GM03348 (cell line): ENCODE measurements around the gene RTEL1.
A peak's percentile ranks its signal among the peaks of the same experiment; 100 is the strongest.
"Not testable (repeated sequence)": the region's sequence is repeated elsewhere in the genome, so short reads cannot be mapped to it uniquely, and the experiment has no call there.

Source experiments
- DNase-seq: peaks from one replicate; pipeline ENCODE4 v3.0.0; 2012; ENCODE audit warnings: low spot score

The RTEL1 gene

DNA sequence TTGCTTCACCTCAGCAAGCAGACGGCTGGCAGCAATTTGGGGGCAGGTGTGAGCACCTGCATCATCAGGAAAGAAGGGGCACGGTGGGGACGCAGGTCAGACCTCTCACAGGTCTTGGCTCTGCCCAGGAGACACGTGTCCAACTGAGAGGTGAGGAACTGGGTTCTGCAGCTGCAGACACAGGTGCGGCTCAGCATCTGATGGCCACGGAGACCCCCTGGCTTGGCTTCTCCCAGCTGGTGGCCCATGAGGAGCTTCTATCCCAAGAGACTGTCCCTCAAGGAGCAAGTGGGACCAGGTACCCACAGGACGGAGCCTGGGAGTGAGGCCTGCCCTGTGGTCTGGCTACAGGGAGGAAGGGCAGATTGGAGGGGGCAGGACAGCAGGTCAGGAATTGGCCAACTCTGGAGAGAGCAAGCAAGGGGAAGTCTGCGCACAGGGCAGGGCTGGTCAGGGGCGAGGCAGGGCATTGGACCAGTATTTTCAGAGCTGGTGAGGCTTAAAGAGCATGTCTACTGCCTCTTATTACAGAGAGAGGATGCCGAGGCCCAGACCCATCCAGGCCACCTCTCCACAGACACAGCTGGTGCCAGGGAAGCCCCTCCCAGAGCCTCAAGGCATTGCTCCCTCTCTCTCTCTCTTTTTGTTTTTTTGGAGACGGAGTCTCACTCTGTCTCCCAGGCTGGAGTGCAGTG, 9.1 kb upstream of the RTEL1 start:
- DNase-seq = no peak

DNA sequence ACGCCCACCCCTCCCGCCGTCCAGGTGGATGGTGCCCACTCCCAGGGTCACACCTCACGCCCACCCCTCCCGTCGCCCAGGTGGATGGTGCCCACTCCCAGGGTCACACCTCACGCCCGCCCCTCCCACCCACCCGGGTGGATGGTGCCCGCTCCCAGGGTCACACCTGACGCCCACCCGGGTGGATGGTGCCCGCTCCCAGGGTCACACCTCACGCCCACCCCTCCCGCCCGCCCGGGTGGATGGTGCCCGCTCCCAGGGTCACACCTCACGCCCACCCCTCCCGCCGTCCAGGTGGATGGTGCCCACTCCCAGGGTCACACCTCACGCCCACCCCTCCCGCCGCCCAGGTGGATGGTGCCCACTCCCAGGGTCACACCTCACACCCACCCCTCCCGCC, 7.6 kb upstream of the RTEL1 start:
- not testable (repeated sequence) for DNase-seq

DNA sequence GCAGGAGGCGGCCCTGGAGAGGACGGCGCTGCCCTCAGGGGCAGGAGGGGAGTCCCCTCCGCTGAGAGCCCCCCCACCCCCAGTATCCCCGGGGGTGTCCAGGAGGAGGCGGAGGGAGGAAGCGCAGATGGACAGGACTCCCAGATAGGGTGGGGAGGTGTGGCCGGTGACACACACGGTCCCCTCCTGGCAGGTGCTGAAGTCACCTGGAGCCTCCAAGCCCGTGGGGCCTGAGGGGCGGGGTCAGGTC, 6.2 kb upstream of the RTEL1 start:
- no peak for DNase-seq

DNA sequence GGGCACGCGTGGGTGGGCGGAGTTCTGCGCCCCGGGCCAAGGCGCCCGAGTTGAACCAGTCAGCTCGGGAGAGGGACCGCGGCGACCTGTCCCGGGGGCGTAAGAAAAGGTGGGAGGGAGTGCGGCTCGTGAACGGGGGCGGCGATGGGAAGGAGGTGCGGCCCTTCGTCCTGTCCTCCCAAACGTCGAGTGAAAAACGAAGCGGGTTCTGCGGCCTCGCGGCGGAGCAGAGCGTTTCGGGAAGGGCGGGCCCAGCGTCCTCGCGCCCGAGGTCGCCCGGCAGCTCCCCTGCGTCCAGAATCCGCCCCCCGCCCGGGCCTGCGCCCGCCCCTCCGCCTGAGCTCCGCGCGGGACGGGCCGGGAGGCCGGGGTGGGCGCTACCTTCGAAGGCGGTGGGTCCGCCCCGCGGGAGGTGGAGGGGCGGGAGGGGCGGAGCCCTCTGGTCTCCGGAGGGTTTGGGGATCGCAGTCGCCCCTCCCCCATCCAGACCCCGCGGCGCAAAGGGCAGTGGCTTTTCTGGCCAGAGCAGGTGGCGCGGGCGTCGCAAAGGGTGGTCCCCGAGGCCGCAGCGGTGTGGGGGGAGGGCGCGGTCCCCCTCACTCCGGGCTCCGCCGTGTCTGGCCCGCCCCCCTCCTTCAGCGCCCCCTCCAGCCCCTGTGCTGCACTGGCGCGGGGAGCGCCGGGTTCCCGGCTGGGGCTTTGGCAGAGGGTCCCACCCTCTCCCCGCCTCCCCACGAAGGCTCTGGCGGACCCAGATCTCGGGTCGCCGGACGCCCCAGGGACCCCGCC, 5.7 kb upstream of the RTEL1 start:
- DNase-seq = peak; percentile 21

DNA sequence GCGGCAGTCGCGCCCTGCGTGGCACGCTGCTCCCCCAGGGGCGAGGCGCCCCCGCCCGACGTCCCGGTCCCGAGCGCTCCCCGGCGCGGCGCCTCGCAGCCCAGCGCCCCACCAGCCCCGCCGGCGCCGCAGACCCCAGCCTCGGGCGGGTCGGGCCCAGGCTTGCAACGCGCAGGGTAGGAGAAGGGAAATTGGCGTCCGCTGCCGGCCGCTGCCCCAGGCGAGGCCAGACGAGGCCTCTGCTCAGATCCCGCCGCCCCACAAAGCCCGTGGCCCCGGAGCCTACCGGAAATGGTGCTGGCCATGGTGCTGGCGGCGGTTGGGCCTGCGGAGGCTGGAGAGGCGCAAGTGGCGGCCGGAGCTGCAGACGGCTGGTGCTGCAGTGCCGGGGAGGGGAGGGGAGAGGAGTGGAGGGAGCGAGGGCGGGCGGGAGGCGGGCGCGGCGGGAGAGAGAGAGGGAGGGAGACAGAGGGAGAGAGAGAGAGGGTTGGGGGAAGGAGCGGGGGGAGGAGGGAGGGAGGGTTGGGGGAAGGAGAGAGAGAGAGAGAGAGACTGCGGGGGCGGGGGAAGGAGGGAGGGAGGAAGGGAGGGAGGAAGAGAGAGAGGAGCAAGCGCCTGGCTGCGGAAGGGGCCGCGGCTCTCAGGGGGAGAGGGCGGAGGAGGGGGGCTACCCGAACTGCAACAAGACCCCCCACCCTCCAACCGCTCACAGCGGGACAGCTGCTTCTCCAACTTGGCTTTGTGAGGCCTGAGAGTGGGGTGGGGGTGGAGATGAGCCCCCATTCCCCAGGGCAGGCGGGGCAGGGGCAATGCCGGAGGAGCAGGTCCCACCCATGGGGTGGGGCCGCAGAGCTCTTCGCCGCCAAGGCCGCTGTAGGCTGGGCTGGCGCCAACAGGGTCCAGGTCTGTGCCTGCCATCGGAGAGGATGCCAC, 4.8 kb upstream of the RTEL1 start, which contains the start of gene STMN3:
Gene STMN3, minus strand, starts transcription at position 384 of the 933 bp plus-strand sequence. Its CDS starts 79 bp downstream, at position 305.
- DNase-seq = peak; percentile 87

DNA sequence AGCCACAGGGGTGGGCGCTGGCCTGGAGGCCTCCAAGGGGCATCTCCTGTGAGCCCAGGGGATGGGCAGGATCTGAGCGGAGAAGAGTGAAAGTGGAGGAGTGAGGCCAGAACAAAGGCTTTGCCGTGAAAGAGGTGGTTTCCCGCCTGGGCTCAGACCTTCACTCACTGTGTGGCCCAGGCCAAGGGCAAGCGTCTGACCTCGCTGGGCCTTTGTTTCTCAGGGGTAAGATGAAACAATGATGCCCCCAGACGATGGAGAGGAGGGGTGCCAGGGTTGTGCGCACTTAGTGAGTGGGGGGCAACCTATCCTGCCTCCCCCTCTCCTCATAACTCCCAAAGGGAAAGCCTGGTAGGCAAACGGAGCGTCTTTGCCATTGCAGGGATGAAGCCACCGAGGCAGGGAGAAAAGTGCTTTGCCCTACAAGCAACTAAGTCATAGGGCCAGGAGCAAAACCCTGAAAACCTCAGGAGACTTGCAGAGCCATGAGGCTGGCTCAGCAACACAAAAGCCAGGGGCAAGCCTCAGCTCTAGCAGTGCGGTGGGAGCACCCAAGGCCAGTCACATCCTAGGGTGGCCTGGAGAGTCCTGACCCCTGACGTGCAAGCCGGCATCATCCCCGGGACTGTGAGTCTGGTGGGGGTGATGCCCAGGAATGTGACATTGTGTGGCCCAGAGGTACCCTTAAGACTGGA, 4.0 kb upstream of the RTEL1 start:
- DNase-seq = no peak

DNA sequence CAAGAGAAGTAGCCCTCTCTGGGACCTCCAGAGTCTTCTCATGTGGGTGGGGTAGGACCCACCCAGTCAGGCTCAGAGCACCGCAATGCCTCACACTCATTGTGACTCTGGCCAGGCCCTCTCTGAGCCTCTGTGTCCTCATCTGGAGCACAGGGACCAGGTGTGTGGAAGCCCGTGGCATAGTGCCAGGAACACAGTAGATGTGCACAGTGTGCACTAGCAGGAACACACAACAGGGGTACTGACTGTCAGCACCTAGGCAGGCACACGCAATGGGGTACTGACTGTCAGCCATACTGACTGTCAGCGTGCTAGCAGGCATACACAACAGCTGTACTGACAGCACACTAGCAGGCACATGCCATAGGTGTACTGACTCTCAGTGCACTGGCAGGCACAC, 2.9 kb upstream of the RTEL1 start:
- DNase-seq = no peak

DNA sequence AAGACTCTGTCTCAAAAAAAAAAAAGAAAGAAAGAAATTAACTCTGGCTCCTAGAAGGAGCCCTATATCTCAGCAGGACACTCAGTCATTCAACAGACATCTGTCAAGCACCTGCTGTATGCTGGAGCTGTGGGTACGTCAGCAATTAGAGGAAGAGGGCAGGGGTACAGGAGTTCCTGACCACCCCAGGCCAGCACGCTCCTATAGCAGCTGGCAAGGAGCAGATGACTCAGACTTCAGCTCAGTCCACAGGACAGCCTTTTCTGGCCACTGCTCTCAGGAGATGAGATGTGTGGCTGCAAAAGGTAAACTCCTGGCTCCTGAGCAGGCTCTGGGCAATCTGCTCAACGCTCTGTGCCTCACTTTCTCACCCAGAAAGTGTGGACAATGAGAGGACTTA, 1.7 kb upstream of the RTEL1 start:
- DNase-seq = no peak

DNA sequence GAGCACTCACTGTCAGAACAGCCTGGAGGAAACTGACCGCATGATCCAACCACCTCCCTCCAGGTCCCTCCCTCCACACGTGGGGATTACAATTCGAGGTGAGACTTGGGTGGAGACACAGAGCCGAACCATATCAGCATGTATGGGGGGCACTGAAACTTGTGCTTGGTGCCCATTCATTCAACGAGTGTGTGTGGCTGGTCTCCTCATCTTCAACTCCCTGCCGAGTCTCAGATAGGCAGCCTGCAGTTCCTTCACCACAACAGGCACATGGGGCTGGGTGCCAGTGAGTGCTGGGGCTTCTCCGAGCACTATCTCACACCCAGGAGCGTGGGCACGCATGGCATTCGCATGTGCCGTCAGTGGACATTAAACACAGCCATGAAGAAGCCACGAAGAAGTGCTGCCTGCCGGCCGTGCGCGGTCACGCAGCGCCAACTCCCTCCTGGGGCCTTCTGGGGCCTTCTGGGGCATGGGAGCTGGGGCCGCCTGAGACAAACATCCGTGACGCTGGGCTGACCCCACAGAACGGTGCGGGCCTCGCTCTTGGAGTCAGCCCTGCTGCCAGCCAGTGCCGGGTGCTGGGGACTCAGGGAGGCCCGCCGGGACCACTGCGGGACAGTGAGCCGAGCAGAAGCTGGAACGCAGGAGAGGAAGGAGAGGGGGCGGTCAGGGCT, 714 bp upstream of the RTEL1 start:
- peak; percentile 33 for DNase-seq

DNA sequence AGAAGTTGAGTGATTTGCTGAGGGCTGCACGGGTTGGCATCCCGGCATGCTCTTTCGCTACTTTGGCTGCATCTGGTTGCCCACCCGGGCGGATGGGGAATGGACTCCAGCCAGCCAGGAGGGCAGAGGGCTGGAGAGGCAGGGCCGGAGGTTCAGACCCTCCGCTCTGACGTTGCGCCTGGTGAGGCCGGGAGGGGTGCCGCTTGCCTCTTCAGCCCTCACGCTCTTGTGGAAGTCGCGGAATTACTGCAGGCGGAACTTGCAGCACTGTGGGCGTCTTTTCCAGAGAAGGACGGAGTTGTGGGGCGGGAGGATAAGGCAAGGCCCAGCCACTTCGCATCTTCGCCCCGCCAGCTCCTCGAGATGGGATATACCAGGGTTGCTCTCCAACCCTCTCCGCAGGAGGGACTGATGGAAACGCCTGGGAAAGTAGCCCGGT, 656 bp downstream of the RTEL1 start:
- peak; percentile 66 for DNase-seq

DNA sequence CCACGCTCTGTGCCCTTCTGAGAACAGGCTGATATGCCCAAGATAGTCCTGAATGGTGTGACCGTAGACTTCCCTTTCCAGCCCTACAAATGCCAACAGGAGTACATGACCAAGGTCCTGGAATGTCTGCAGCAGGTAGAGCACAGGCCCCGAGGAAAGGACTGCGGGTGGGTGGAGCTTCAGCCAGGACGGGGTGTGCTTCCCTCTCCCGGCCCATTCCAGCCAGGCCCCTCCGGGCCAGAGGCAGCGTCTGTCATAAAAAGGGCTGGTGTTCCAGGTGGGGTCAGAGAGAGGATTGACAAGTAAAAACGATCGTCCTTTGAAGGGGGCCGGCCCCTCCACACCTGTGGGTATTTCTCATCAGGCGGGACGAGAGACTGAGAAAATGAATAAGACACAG, 1.3 kb downstream of the RTEL1 start:
- no peak for DNase-seq

DNA sequence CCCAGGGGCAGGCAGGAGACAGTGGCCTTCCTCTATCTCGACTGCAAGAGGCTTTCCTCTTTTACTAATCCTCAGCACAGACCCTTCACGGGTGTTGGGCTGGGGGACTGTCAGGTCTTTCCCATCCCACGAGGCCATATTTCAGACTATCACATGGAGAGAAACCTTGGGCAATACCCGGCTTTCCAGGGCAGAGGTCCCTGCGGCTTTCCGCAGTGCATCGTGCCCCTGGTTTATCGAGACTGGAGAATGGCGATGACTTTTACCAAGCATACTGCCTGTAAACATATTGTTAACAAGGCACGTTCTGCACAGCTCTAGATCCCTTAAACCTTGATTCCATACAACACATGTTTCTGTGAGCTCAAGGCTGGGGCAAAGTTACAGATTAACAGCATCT, 2.1 kb downstream of the RTEL1 start:
- DNase-seq = not testable (repeated sequence)

DNA sequence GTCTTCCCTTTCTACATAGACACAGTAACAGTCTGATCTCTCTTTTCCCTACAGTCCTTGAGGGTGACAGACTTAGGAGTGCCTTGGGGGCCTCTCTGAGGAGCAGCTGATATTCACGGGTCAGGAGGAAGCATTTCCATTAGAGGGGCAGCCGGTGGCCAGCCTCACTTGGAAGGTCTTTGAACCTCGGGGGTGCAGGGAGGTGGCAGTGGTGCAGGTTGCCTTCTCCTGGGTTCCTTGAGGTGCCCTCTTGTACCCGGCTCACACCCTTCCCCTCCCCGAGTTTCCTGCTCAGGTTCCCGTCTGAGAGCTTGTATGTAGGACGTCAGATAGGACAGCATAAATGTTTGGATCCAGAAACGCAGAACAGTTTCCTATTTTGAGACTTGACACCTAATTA, 2.5 kb downstream of the RTEL1 start:
- no peak for DNase-seq

DNA sequence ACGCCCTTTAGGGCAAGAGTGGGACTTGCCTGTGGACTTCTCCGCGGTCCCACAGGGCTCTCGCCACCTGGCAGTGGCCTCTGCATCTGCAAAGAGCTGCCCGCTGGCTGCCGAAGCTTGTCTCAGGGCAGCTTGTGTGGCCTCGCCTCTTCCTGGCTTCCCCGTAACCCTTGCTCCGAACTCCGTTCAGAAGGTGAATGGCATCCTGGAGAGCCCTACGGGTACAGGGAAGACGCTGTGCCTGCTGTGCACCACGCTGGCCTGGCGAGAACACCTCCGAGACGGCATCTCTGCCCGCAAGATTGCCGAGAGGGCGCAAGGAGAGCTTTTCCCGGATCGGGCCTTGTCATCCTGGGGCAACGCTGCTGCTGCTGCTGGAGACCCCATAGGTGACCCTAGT, 3.0 kb downstream of the RTEL1 start:
- no peak for DNase-seq

DNA sequence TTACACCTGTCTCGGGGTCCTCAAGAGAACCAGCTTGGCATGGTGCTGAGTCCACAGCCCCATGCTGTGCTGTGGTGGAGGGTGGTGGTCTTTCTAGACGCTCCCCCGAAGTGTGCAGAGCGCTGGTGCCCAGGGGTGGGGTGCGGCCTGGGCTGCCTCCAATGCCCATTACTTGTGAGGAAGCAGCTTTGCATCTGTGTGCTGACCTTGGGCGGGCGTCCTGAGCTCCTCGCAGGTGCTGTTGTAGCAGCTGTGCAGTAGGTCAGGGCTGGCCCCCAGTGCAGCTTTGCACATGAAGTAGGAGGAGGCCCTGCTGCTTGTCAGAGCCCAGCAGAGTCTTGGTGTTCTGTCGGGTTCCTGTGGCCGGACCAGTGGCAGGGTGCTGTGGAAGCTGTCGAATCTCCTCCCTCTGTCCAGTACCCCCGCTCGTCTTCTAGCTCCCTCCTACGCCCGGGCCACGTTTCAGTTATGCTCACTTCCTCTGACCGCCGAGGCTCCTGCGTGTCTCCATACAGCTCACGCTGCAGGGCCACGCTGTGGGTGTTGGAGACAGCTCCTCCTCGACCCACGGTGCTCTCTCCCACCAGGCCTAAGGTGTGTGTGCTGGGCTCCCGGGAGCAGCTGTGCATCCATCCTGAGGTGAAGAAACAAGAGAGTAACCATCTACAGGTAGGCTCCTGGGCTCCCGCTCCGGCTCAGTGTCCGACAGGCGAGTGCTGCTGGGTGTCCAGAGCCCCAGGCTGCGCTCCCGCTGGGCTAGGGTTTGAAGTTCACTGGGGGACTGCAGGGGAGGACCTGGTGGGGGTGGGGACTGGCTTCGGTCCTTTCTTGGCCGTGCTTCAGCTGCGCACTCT, 4.1 kb downstream of the RTEL1 start:
- no peak for DNase-seq

DNA sequence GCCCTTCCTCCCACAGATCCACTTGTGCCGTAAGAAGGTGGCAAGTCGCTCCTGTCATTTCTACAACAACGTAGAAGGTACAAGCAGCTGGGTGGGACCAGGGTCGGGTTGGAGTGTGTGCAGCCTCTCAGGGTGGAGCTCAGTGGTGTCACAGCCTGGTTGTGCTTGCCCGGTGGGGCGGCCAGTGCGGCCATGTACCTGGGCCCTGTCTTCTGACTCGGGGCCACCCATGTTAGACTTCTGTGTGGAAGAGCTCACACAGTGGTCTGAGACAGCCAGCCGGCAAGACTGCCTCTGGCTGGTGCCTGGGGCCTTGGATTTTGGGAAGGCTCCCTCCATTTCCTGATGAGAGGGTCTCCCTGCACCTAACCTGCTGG, 4.7 kb downstream of the RTEL1 start:
- no peak for DNase-seq

DNA sequence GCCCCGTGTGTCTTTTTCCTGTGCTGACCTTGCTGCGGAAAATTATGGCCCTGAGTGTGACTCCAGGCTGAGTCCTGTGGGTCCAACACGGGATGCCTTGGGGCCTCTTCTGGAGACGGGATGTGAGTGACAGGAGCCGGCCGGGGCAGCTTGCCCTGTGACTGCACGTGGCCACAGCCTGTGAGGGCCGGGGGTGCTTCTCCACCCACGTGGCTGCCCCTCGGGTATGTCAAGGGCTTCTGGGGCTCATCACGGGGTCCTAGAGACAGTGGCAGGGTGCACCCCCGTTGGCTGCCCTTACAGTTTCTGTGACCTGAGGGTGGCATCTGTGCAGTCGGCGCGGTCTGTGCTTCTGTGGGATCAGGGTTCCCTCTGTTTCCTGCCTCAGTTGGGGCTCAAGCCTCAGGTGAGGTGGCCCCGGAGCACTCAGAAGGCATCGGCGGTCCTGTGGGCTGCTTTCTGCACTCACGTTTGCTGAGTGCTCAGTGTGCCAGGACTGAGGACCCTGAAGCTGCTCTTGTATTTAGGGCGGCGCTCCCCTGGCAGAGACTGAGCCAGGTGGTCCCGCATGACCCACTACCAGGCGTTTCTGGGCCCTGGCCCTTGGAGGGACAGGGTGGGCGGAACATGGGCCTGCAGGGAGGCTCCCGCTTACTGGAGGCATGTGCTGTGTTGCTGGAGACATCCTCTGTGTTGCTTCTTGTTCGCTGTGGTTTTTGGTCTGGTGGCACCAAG, 5.4 kb downstream of the RTEL1 start:
- no peak for DNase-seq

DNA sequence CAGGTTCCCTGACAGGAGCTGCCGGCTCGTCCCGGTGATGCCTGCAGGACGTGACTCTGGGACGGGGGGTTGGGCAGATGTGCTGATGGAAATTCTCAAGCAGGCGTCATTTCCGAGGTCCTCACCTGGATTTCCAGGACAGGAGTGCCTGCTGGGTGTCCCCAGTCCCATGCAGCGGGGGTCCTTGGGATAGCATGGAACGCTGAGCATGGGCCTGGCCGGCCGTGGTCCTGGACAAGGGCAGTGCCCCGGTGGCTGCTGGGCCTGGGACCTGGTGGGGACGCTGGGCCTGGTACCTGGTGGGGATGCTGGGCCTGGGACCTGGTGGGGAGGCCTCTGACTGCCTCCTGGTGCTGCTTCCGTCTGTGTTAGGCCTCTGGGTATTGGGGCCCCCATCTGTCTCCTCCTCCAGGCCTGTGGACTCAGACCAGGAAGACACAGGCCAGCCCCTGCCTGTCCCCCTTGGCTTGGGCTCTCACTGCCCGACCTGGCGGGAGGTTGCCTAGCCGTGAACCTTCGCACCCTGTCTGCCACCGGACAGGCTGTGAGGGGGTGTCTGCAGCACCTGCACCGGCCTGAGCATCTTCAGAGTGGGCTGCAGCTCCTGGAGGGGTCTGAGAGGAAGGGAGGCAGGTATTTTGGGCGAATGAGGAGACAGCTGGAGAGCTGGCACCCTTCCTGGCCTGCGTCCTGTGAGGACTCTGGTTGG, 6.2 kb downstream of the RTEL1 start:
- DNase-seq = no peak

DNA sequence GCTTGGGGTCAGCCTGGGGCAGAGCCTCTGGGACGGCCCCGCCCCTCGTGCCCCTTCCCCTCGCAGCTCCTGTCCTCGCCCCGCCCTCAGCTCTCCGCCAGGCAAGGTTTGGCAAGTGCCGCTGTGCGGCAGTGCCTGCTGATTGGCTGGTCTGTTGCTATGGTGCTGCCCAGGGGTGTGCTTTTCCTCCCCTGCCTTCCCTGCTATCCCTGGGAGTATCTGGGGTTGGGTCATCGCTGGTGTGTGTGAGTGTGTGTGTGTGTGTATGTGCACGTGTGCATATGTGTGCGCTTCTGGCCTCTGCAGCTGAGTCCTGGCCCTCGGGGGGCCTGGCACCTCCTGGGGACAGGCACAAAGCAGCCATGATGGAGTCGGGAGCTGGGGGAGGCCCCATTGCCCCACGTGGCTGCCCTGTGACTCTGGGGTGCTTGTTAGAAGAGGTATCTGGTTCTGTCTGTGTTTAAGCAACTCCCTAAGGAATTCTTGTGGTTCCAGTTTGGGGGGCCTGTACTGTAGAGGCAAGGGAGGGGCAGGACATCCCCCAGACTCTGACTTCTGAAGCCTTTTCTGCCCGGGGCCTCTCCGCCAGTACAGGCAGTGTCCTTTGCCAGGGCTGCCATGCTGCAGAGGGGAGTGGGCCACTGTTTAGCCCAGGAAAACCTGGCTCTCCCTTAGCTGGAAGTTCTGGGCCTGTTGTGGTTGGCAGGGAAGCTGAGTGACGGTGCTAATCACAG, 6.9 kb downstream of the RTEL1 start:
- DNase-seq = no peak
